Astrocyte (in vitro differentiated cells and primary cell): ENCODE results near the gene DBP. TPM values are rescaled to one million over a fixed set of nuclear protein-coding genes. Genes with fewer than 3 reads are reported as not detected.

ENCODE experiments used
- DNase-seq: peaks from one replicate; pipeline ENCODE4 v3.0.0-alpha.2; 2010; ENCODE audit warnings: low read depth
- FAIRE-seq: peaks from 2 replicates; lab custom pipeline; 2011; peaks lifted over from hg19 to GRCh38; lab: Jason Lieb, UNC
- H2AFZ ChIP-seq: 2 replicates; pipeline ENCODE4 v1.6.0; 2012; ENCODE audit warnings: low read depth, low read length, inconsistent platforms
- H3K27ac ChIP-seq: 2 replicates; pipeline ENCODE4 v1.5.1; 2011; ENCODE audit warnings: low read depth, low read length, inconsistent platforms
- H3K27me3 ChIP-seq: 2 replicates; pipeline ENCODE4 v1.6.0; 2011; ENCODE audit warnings: low read length, inconsistent platforms; ENCODE audit not compliant: insufficient read depth
- H3K36me3 ChIP-seq: 2 replicates; pipeline ENCODE4 v1.5.1; 2011; ENCODE audit warnings: low read length, inconsistent platforms; ENCODE audit not compliant: insufficient read depth
- H3K4me1 ChIP-seq: 2 replicates; pipeline ENCODE4 v1.5.1; 2011; ENCODE audit warnings: low read length, inconsistent platforms; ENCODE audit not compliant: insufficient read depth
- H3K4me2 ChIP-seq: 2 replicates; pipeline ENCODE4 v1.6.0; 2012; ENCODE audit warnings: low read length, inconsistent platforms
- H3K4me3 ChIP-seq: 2 replicates; pipeline ENCODE4 v1.5.1; 2011; ENCODE audit warnings: low read depth, mild to moderate bottlenecking, low read length, inconsistent platforms; ENCODE audit not compliant: insufficient read depth
- H3K79me2 ChIP-seq: 2 replicates; pipeline ENCODE4 v1.6.0; 2012; ENCODE audit warnings: mild to moderate bottlenecking, low read length, inconsistent platforms; ENCODE audit not compliant: insufficient read depth
- H3K9ac ChIP-seq: 2 replicates; pipeline ENCODE4 v1.6.0; 2012; ENCODE audit warnings: mild to moderate bottlenecking, low read length, inconsistent platforms
- H3K9me3 ChIP-seq: 2 replicates; pipeline ENCODE4 v1.5.1; 2012; ENCODE audit warnings: low read depth, mild to moderate bottlenecking, low read length, inconsistent platforms; ENCODE audit not compliant: insufficient read depth
- H4K20me1 ChIP-seq: 2 replicates; pipeline ENCODE4 v1.6.0; 2012; ENCODE audit warnings: low read length, inconsistent platforms; ENCODE audit not compliant: insufficient read depth
- H3K27ac Mint-ChIP-seq: one replicate; pipeline ENCODE4 v1.8.0; 2021; ENCODE audit warnings: mild to moderate bottlenecking, mixed read lengths; ENCODE audit not compliant: unreplicated experiment
- H3K27me3 Mint-ChIP-seq: one replicate; pipeline ENCODE4 v1.8.0; 2021; ENCODE audit warnings: low read depth, mixed read lengths; ENCODE audit not compliant: unreplicated experiment
- H3K36me3 Mint-ChIP-seq: one replicate; pipeline ENCODE4 v1.8.0; 2021; ENCODE audit warnings: low read depth, mixed read lengths; ENCODE audit not compliant: unreplicated experiment
- H3K4me1 Mint-ChIP-seq: one replicate; pipeline ENCODE4 v1.8.0; 2021; ENCODE audit warnings: low read depth, mixed read lengths; ENCODE audit not compliant: unreplicated experiment
- H3K4me3 Mint-ChIP-seq: one replicate; pipeline ENCODE4 v1.8.0; 2021; ENCODE audit warnings: mild to moderate bottlenecking, moderate library complexity, mixed read lengths; ENCODE audit not compliant: unreplicated experiment
- H3K9me3 Mint-ChIP-seq: one replicate; pipeline ENCODE4 v1.8.0; 2021; ENCODE audit warnings: mild to moderate bottlenecking, mixed read lengths; ENCODE audit not compliant: unreplicated experiment
- EZH2 ChIP-seq: IDR thresholded peaks from 2 replicates; pipeline ENCODE4 v1.6.1; 2012; ENCODE audit warnings: mild to moderate bottlenecking, low read length, inconsistent platforms; ENCODE audit not compliant: insufficient read depth
- total RNA-seq: library from RNA; stranded (reverse); gene quantifications from 2 replicates; pipeline ENCODE4 v1.2.1, GENCODE V29; 2021
- TF ChIP-seq, protein P1 (sequence below): IDR thresholded peaks from 2 replicates; pipeline ENCODE4 v1.5.1; 2011; ENCODE audit warnings: low read depth, mild to moderate bottlenecking, inconsistent platforms, low read length, moderate library complexity; ENCODE audit not compliant: insufficient read depth

Gene DBP
- total RNA-seq, 1 donor from 2014 or later: 1.2 TPM

DNA sequence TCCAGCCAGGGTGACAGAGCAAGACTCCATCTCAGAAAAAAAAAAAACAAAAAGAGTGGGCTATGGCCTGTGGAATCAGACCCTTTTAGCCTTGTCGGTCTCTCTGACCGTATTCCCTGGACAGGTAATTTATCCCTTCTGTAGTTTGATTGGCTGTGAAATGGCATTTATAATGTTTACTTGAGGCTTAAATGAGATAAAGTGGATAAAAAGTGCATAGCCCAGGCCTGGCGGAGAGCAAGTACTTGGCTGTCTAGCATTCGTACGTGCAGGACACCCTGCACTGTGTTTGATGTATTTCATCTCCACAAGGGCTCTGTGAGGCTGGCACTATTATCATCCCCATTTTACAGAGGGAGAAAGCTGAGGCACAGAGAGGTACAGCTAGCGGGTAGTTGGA, 28.6 kb upstream of the DBP start:
- TF ChIP-seq, protein P1, sequence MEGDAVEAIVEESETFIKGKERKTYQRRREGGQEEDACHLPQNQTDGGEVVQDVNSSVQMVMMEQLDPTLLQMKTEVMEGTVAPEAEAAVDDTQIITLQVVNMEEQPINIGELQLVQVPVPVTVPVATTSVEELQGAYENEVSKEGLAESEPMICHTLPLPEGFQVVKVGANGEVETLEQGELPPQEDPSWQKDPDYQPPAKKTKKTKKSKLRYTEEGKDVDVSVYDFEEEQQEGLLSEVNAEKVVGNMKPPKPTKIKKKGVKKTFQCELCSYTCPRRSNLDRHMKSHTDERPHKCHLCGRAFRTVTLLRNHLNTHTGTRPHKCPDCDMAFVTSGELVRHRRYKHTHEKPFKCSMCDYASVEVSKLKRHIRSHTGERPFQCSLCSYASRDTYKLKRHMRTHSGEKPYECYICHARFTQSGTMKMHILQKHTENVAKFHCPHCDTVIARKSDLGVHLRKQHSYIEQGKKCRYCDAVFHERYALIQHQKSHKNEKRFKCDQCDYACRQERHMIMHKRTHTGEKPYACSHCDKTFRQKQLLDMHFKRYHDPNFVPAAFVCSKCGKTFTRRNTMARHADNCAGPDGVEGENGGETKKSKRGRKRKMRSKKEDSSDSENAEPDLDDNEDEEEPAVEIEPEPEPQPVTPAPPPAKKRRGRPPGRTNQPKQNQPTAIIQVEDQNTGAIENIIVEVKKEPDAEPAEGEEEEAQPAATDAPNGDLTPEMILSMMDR: no peak
- TF ChIP-seq EZH2: no peak
- FAIRE-seq: no peak
- H4K20me1 ChIP-seq: no peaks in the 10 kb centered on the region

DNA sequence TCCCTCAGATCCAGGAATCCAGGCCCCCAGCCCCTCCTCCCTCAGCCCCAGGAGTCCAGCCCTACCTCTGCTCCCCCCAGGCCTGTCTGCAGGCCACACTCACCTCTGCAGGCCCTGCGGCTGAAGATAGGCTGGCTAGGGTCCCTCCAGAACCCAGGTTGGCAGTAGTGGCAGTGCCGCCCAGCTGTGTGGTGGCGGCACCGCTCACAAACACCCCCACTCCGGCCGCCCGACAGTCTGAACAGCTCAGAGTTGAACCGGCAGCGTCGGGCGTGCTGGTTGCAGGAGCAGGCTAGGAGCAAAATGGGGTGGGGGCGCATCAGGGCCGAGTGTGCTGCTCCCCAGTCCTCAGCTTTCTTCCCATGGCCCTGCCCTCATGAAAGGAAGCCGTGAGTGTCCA, 27.3 kb upstream of the DBP start:
- Mint-ChIP-seq H3K36me3 (peaks cover 2% of the 10 kb centered on the region), H3K27me3 (peaks cover 7% of the 10 kb centered on the region), H3K9me3 (no peaks in the 10 kb centered on the region), H3K4me1 (no peaks in the 10 kb centered on the region), H3K4me3 (no peak overlapping the region), H3K27ac (no peak overlapping the region)
- no peak for DNase-seq
- Histone ChIP-seq H3K9me3 (no peaks in the 10 kb centered on the region), H3K27me3 (no peaks in the 10 kb centered on the region), H3K79me2 (no peaks in the 10 kb centered on the region), H3K9ac (no peak overlapping the region), H3K27ac (no peak overlapping the region), H2AFZ (no peak overlapping the region), H3K4me3 (no peak overlapping the region), H4K20me1 (no peaks in the 10 kb centered on the region), H3K36me3 (no peaks in the 10 kb centered on the region), H3K4me1 (no peaks in the 10 kb centered on the region), H3K4me2 (no peak overlapping the region)
- no peak for TF ChIP-seq EZH2
- TF ChIP-seq, protein P1: no peak
- no peak for FAIRE-seq

More for the DNA sequence above, 28.6 kb upstream of the DBP start:
- Mint-ChIP-seq H3K27ac (no peak overlapping the region), H3K4me3 (no peak overlapping the region), H3K9me3 (no peaks in the 10 kb centered on the region), H3K27me3 (peaks cover 7% of the 10 kb centered on the region), H3K36me3 (no peaks in the 10 kb centered on the region), H3K4me1 (no peaks in the 10 kb centered on the region)
- H3K4me3 ChIP-seq: no peak overlapping the region
- H3K79me2 ChIP-seq: no peaks in the 10 kb centered on the region
- H3K36me3 ChIP-seq: no peaks in the 10 kb centered on the region
- H3K9ac ChIP-seq: no peak overlapping the region
- H3K27me3 ChIP-seq: no peaks in the 10 kb centered on the region
- no peak overlapping the region for H3K27ac ChIP-seq
- no peak overlapping the region for H3K4me2 ChIP-seq
- no peak overlapping the region for H2AFZ ChIP-seq
- no peaks in the 10 kb centered on the region for H3K4me1 ChIP-seq
- peaks cover 3% of the 10 kb centered on the region for H3K9me3 ChIP-seq
- DNase-seq: no peak

DNA sequence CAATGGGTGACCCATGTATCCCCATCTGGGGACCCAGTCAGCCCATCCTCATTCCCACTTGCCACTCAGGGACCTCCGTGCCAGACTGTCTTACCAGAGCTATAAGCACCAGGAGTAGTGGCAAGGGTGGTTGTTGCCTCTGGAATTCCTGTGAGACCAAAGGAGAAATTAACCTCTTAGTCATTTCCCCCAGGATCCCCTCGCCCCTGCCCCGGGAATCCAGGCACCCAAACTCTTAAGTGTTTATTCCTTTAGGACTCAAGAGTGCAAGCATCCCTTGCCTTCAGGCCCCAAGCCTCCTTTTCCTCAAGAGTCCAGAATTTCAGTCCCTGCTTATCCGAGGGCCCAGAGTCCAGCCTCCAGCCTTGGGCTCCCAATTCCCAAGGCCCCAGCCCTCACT, 26.5 kb upstream of the DBP start:
- peaks cover 2% of the 10 kb centered on the region for H3K36me3 Mint-ChIP-seq
- H3K27me3 Mint-ChIP-seq: peaks cover 9% of the 10 kb centered on the region
- H4K20me1 ChIP-seq: no peaks in the 10 kb centered on the region
- H3K4me3 ChIP-seq: no peak overlapping the region
- H3K4me3 Mint-ChIP-seq: no peak overlapping the region
- no peak overlapping the region for H3K9ac ChIP-seq
- H2AFZ ChIP-seq: no peak overlapping the region
- no peaks in the 10 kb centered on the region for H3K36me3 ChIP-seq
- no peak overlapping the region for H3K27ac Mint-ChIP-seq
- no peaks in the 10 kb centered on the region for H3K9me3 ChIP-seq
- DNase-seq (no peak), FAIRE-seq (no peak)
- TF ChIP-seq EZH2: no peak
- TF ChIP-seq, protein P1: no peak
- no peak overlapping the region for H3K27ac ChIP-seq
- H3K9me3 Mint-ChIP-seq: no peaks in the 10 kb centered on the region
- H3K27me3 ChIP-seq: no peaks in the 10 kb centered on the region
- no peaks in the 10 kb centered on the region for H3K4me1 ChIP-seq
- H3K4me2 ChIP-seq: no peak overlapping the region
- no peaks in the 10 kb centered on the region for H3K79me2 ChIP-seq
- H3K4me1 Mint-ChIP-seq: no peaks in the 10 kb centered on the region
